ENCODE results near the gene SLIT3.

DNA sequence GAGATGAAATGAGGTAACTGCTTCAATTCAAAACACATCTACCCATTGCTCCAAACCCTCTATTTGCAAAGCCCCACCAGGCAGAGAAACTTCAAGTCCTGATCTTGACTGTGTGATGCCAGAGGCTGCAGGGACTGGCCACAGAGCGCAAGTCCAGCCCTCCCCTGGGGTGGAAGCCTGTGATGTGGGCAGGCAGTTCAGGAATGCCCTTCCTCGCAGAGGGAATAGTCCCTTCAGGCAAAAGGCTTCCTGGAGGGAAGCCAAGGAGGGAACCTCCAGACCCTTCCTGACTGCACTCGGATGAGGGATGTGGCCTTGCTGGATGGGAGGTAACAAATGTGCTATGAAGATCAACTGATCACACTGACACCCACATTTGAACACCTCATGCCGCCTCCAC lies 131.2 kb downstream of the SLIT3 start:
- TF ChIP-seq POLR2AphosphoS5 (IDR thresholded peaks at IDR 0.05; ENCODE audit: low read depth) (no peak), EZH2 (IDR thresholded peaks at IDR 0.05; ENCODE audit: low read depth, unreplicated experiment) (no peak), NANOG (IDR thresholded peaks at IDR 0.05; ENCODE audit: borderline replicate concordance) (no peak), EZH2phosphoT487 (IDR thresholded peaks at IDR 0.05; ENCODE audit: unreplicated experiment) (no peak), CREB1 (CRISPR knock-in tag; IDR thresholded peaks at IDR 0.05; ENCODE audit: low read depth) (no peak)
- TF ChIP-seq, protein P1, sequence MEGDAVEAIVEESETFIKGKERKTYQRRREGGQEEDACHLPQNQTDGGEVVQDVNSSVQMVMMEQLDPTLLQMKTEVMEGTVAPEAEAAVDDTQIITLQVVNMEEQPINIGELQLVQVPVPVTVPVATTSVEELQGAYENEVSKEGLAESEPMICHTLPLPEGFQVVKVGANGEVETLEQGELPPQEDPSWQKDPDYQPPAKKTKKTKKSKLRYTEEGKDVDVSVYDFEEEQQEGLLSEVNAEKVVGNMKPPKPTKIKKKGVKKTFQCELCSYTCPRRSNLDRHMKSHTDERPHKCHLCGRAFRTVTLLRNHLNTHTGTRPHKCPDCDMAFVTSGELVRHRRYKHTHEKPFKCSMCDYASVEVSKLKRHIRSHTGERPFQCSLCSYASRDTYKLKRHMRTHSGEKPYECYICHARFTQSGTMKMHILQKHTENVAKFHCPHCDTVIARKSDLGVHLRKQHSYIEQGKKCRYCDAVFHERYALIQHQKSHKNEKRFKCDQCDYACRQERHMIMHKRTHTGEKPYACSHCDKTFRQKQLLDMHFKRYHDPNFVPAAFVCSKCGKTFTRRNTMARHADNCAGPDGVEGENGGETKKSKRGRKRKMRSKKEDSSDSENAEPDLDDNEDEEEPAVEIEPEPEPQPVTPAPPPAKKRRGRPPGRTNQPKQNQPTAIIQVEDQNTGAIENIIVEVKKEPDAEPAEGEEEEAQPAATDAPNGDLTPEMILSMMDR (conservative IDR thresholded peaks at IDR 0.05; ENCODE audit: low read depth in 2 of 2) = no peak

Data from GM23338 (cell line).